HEK293T (cell line): ENCODE data around the gene ABCF3.

Source experiments
- CTCF ChIA-PET: fragments of 350-600 bp; formaldehyde crosslinking; extraction: SDS; loops from one replicate; lab custom pipeline; 2021; ENCODE audit warnings: antibody characterized with exemption, inconsistent platforms; lab: Yijun Ruan, JAX
- POLR2A ChIA-PET: fragments of 350-600 bp; formaldehyde crosslinking; extraction: SDS; loops from one replicate; lab custom pipeline; 2020; ENCODE audit warnings: antibody characterized with exemption, inconsistent platforms; lab: Yijun Ruan, JAX
- DNase-seq: peaks from one replicate; pipeline ENCODE4 v3.0.0; 2012; ENCODE audit warnings: mixed read lengths; ENCODE audit errors: extremely low spot score
- ARNT ChIP-seq: fragments of 450-650 bp; IDR thresholded peaks from 2 replicates; pipeline ENCODE4 v1.6.1; 2017; ENCODE audit warnings: mild to moderate bottlenecking
- BHLHE40 ChIP-seq: fragments of 450-650 bp; IDR thresholded peaks from 2 replicates; pipeline ENCODE4 v1.6.1; 2016; ENCODE audit warnings: mild to moderate bottlenecking, moderate library complexity, borderline replicate concordance
- ELF4 ChIP-seq: fragments of 450-650 bp; IDR thresholded peaks from 2 replicates; pipeline ENCODE4 v1.6.1; 2017; ENCODE audit warnings: antibody characterized with exemption
- FOXA1 ChIP-seq: fragments of 450-650 bp; IDR thresholded peaks from 2 replicates; pipeline ENCODE4 v1.6.1; 2016; ENCODE audit warnings: mild to moderate bottlenecking
- LEF1 ChIP-seq: fragments of 450-650 bp; IDR thresholded peaks from 2 replicates; pipeline ENCODE4 v1.6.1; 2017; ENCODE audit warnings: mild to moderate bottlenecking, borderline replicate concordance
- SP1 ChIP-seq: fragments of 450-650 bp; IDR thresholded peaks from 2 replicates; pipeline ENCODE4 v1.6.1; 2017
- SUZ12 ChIP-seq: fragments of 450-650 bp; IDR thresholded peaks from 2 replicates; pipeline ENCODE4 v1.6.1; 2016; ENCODE audit warnings: mild to moderate bottlenecking
- TARDBP ChIP-seq: fragments of 450-650 bp; IDR thresholded peaks from 2 replicates; pipeline ENCODE4 v1.6.1; 2016
- TF ChIP-seq, protein P1 (sequence below): fragments of 450-650 bp; IDR thresholded peaks from 2 replicates; pipeline ENCODE4 v1.6.1; 2016

ABCF3 gene

GRCh38 chr3:184241447-184242296, 55.7 kb downstream of the ABCF3 start:
- CTCF ChIA-PET = interaction anchor here (0.6 to 1.1 kb wide), 2 partner anchors 14 to 183 kb away, joined by 3 to 5 read pairs; no protein-coding TSS in a partner anchor
- TF ChIP-seq ELF4 (no peak), BHLHE40 (no peak), SUZ12 (no peak), LEF1 (no peak), SP1 (no peak), ARNT (no peak), FOXA1 (no peak), TARDBP (no peak)
- TF ChIP-seq, protein P1, sequence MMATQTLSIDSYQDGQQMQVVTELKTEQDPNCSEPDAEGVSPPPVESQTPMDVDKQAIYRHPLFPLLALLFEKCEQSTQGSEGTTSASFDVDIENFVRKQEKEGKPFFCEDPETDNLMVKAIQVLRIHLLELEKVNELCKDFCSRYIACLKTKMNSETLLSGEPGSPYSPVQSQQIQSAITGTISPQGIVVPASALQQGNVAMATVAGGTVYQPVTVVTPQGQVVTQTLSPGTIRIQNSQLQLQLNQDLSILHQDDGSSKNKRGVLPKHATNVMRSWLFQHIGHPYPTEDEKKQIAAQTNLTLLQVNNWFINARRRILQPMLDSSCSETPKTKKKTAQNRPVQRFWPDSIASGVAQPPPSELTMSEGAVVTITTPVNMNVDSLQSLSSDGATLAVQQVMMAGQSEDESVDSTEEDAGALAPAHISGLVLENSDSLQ = no peak
- DNase-seq = no peak
- POLR2A ChIA-PET = no interaction called here

DNA sequence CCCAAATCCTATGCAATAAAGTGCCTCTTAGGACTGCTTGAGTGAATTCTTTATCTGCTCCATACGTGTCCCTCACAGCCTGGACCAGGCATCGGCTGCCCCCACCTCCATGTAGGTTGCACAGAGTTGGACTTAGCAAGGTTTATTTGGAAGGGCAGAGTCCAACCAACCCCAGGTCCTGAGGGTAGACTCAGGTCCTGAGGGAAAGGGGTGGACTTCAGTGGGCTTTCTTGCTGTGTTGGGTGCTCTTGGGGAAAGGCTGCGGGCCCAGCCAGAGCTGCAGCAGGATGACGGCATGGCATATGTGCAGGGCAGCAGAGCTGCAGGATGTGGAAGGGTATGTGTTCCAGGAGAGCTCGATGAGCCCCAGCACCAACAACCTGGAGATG, 56.3 kb downstream of the ABCF3 start:
- POLR2A ChIA-PET = no interaction called here
- CTCF ChIA-PET = no interaction called here
- TF ChIP-seq SP1 (no peak), SUZ12 (no peak)
- no peak for DNase-seq
